HG03159 (cell line): ENCODE results near the gene NEURL3.
"Not testable (repeated sequence)": the region's sequence is repeated elsewhere in the genome, so short reads cannot be mapped to it uniquely, and the experiment has no call there.

Experiments
- ATAC-seq: cut with Tn5 transposase; IDR thresholded peaks from one replicate; pipeline ENCODE4 v1.9.1; 2021; ENCODE audit warnings: mild to moderate bottlenecking, moderate library complexity; ENCODE audit not compliant: unreplicated experiment

NEURL3 gene, protein sequence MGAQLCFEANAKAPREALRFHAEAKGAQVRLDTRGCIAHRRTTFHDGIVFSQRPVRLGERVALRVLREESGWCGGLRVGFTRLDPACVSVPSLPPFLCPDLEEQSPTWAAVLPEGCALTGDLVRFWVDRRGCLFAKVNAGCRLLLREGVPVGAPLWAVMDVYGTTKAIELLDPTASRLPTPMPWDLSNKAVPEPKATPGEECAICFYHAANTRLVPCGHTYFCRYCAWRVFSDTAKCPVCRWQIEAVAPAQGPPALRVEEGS

DNA sequence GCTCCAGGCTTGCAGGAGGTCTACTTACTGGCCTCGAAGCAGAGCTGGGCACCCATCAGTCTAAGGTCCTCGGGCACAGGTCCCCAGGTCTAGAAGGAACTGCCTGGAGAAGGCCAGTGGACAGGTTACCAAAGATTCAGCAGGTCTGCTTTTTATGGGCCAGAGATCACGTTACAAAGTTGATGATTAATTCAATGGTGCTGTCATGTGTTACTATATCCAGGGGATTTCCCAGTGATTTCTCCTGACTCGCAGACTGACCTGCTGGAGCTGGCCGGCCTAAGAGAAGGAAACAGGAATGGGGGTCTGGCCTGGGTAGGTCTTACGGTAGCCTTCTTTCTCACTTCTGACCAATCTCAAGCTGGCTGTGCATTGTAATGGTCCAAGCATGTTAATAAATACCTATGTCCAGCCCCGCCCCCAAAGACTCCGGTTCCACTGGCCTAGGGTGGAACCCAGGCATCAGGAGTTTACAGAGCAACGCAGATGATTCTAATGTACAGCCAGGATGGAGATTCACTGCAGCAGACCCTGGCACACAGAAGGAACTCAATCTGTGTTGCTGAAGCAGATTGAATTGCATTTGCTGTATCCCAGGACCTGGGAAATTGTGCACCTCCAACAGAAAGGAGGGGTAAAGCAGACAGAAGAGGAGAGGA, at the start of gene NEURL3:
Gene NEURL3 (minus strand): TSS at position 127 of the 659 bp plus-strand sequence. CDS start 71 bp downstream, at position 56.
- ATAC-seq = no peak

DNA sequence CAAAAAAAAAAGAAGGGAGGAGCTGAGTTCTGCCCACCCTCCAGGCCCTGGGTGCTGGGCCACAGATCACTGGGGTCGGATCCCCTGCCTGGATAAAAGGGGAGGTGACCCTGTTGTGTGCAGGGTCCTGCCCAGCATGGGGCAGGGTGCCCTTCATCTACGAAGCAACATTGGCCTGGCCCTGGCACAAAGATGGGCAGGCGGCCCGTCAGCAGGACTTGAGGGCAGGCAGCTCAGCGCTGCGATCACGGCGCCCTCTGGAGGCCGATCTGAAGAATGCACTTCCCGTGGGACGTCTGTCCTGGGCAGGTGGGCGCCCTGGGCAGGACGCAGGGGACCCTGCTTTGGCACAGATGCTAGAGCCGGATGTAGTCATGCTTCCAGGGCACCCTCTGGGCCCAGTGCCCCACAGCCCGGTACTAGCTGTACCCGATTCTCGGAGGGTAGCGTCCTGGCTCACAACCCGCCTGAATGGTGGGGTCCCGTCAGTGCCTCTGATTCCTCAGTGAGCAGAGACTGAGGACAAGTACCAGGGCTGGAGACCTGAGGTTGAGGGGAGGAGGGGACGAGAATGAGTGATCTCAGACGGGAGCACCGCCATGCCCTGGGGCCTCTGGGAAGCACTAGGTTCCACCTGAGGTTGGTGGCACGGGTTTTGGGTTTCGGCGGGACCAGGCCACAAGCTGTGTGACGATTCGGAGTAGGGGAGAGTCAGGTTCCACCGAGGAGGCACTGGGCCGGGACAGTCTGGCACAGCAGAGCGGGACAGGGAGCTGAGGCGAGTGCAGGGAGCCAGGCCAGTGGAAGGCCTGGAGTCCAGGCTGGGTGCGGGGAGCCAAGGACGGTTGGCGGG, 49.4 kb upstream of the NEURL3 start:
- no peak for ATAC-seq

DNA sequence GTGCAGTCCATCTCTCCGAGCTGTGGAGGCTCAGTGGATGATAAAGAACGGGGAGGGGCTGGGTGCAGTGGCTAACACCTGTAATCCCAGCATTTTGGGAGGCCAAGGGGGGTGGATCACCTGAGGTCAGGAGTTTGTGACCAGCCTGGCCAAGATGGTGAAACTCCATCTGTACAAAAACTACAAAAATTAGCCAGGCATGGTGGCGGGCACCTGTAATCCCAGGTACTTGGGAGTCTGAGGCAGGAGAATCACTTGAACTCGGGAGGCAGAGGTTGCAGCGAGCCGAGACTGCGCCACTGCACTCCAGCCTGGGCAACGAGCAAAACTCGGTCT, 48.8 kb upstream of the NEURL3 start:
- ATAC-seq = not testable (repeated sequence)

DNA sequence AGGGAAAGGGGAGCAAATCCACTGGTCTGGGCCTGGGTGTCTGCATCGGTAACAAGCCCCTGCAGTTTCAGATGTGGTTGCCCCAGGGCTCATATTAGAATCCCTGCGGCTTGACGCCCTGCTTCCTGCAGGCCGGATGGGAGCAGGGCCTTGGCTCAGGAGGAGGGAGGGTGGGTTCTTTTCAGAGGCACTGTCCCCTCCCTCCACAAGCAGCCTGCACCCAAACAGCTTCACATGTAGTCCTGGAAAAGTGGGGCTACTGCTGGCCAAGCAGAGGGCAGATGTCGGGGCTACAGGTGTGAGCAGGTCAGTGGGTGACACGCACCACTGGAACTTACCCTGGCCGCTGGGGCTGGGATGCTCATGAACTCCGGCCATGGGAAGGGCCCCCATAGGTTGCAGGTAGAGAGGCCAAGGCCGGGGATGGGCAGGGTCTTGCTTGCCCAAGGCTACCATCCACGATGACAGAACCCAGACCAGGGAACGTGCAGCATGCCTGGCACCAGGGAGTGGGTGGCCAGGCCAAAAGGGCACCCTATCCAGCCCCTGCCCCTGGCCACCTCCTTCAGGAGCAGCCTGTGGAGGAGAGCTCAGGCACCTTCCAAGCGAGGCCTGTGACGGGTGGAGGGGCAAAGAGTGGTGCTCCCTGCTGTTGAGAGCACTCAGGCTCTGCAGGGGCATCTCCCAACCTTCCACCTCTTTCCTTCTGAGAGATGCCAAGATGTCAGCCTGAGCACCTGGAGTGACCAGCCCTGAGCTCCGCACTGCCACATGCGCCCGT, 48.2 kb upstream of the NEURL3 start:
- no peak for ATAC-seq

DNA sequence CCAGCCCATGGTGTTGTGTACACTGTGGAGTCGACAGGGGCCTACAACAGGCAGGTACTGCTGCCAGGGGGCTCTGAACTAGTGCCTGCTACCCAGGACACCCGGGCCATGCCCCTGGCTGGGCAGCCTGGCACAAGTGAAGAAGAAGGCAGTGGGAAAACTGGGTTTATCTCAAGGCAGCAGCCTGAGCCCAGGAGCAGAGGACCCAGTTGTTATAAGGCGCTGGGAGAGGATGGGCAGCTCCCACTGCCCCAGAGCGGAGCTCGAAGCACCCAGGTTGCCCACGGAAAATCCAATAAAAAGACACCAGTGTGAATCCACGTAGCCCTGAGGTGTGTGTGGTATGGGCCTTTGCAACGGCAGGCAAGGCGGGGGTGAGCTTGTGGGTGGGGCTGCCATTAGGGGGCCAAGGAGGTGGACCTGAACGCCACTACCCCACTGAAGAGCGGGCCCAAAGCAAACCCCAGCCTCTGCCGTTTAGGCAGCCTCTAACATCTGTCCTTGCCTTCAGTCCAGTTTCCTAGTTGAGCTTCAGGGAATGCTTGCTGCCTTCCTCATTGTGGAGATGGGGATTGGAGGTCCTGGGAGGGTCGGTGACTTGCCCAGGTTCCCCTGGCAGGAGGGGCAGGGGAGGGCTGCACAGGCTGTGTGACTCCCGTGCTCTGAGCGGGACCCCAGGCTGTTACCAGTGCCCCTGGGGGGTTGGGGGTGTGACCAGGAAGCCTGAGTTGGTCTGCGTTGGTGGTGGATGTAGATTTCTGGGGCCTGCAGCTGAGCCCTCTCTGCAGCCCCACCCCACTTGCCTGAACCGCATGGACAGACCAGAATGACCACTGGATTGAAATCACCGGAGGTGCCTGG, 47.4 kb upstream of the NEURL3 start:
- no peak for ATAC-seq

DNA sequence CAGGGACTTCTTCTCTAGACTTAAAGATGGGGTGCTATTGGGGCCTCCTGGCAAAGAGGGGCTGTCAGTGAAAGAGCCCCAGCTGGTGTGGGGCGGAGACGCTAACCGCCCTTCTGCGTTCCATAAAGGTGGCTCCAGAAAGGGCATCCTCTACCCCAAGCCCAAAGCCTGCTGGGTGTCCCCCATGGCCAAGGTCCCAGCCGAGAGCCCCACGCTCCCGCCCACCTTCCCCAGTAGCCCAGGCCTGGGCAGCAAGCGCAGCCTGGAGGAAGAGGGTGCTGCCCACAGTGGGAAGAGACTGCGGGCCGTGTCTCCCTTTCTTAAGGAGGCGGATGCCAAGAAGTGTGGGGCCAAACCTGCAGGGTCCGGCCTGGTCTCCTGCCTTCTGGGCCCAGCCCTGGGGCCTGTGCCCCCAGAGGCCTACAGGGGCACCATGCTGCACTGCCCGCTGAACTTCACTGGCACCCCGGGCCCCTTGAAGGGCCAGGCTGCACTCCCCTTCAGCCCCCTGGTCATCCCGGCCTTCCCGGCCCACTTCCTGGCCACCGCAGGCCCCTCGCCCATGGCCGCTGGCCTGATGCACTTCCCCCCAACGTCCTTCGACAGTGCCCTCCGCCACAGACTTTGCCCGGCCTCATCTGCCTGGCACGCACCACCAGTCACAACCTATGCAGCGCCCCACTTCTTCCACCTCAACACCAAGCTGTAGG, 46.6 kb upstream of the NEURL3 start:
- ATAC-seq = no peak

DNA sequence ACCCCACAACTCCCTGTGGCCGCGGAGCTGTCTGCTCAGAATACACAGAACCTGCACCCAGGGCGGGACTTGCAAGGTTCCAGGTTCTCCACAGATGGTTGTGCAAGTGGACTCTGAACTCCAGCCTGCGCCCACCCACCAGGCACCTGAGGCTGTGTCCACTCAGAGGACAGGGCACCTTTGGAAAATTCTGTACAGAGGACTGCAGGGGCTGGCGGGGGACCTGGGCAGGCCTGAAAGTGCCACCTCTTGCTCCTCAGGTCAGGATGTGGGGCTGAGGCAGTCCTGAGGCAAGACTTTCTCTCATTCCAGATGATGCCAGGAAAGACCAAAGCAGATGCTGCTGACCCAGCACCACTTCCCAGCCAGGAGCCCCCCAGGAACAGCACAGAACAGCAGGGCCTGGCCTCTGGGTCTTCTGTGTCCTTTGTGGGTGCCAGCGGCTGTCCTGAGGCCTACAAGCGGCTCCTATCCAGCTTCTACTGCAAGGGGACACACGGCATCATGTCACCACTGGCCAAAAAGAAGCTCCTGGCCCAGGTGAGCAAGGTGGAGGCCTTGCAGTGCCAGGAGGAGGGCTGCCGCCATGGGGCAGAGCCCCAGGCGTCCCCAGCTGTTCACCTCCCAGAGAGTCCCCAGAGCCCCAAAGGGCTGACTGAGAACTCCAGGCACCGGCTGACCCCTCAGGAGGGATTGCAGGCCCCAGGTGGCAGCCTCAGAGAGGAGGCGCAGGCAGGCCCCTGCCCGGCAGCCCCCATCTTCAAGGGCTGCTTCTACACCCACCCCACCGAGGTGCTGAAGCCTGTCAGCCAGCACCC, 45.8 kb upstream of the NEURL3 start:
- ATAC-seq = no peak

DNA sequence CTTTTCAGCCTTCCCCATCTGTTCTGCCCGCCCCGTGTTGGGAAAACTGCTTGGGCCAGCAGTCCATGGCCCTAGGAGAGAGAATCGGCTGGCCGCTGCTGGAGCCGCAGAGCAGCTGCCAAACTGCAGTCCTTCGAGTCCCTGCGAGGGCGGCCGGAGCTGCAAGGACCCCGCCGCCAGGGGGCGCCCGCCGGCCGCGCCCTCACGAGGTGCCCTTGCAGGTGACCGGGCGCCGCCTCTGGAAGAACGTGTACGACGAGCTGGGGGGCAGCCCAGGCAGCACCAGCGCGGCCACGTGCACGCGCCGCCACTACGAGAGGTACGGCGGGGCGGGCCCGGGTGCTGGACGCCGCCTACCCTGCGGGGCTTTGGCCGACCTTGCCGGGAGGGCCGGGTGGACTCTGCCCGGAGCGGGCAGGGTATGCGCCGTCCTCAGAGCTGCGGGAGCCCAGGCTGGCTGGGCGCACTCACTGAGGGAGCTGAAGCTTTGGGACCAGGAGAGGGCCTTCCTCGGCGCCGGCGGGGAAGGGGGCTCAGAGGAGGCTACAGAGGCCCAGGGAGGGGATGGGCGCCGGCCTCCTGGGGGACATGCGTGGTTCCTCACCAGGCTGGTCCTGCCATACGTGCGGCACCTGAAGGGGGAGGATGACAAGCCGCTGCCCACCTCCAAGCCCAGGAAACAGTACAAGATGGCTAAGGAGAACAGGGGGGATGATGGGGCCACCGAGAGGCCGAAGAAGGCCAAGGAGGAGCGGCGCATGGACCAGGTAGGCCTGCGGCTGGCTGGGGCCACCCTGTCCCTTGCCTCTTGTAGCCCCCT, 45.0 kb upstream of the NEURL3 start:
- no peak for ATAC-seq

DNA sequence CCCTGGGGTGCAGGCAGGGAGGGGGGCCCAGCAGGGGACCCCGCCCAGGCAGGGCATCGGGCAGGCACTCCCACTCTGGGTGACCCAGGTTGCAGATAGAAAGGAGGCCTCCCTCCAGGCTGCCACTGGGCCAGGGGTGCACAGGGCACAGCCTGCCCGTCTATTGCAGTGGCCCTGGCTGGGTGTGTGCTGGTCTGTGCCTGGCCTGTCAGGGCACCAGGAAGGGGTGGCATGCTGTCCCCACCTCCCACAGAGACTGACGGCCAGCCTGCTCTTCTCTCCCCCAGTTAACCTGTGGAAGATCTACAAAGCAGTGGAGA, 44.3 kb upstream of the NEURL3 start:
- ATAC-seq = no peak

DNA sequence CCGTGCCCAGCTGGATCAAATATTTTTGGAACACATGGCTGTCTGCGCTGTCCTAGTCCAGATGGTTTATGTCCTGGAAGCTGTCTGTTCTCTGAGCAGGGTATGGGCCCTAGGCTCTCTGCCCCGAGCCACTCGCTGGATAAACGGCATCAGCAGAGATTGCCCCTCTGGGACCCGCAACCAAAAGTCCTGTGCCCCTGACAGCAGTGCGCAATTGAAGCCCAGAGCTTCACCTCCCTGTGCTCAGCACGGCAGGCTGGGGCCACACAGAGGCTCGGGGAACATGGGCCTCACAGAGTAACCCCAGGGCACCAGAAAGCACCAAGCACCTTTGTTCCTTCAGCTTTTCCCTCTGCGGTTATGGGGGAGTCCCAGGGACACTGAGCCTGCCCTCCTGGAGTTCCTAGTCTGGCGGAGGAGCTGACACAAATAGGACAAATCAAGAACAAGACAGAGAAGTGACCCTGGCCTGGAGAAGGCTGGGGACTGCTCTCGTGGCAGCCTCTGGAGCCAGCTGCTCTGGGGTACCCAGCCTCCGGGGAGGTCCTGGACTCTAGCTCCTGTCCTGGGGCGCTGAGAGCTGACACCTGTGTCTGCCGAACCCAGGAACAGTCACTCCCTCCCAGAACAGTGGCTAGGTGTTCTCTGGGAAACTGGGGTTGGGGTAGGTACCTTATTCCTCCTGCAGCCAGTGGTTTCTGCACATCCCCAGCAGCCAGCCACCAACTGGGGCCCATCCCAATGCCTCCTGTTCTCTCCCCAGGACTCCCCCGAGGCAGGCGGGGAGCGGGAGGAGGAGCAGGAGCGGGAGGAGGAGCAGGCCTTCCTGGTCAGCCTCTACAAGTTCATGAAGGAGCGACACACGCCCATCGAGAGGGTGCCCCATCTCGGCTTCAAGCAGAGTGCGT, 43.7 kb upstream of the NEURL3 start:
- no peak for ATAC-seq

DNA sequence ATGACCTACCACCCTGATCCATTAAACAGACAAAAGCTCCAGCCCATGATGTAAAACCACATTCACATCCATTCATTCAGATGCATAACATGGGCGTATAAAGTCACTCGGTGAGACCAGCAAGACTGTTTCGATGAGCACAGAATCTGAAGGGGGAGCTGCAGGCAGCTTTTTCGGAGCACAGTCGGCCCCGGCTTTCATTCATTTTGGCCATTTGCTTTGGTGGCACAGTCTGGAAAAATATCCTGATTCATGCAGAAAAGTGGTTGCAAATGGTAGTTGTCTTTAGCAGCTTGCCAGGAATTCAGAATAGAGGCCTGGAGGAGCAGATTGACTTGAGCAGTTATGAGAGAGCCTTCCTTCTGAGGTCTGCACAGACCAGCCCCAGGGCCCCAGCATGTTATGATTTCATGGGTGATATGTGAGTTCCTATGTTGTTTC, 42.6 kb upstream of the NEURL3 start:
- no peak for ATAC-seq

DNA sequence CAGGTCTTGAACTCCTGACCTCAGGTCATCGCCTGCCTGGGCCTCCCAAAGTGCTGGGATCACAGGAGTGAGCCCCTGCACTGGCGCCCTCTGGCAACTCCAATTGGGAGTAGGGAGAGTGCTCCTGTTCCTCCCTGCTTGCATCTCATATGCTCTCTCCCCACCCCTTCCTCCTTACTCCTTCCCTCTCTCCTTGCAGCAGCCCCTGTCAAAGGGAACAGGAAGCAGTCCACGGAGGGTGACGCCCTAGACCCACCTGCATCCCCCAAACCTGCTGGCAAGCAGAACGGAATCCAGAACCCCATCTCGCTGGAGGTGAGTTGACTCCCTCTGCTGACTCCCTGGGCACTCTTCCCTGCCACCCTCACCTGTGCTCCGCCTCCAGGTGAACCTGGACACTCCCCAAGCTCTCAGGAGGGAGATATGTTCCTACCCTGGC, 42.1 kb upstream of the NEURL3 start:
- ATAC-seq = no peak

DNA sequence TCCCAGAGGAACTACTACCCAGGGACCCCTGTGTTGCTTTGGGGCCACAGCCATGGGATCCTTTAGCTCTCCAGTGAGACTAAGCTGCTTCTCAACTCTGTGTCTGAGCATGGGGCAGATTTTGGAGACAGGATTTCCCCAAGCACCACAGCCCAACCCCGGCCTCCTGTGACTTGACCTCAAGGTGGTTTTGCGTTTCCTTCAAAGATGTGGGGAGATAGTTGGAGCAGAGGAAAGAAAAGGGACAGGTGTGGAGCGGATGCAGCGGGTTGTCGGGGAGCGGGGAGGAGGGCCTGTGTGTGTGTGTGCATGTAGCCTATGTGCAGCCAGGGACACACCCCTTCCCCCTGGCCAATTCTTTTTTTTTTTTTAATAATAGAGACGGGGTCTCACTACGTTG, 41.6 kb upstream of the NEURL3 start:
- no peak for ATAC-seq

DNA sequence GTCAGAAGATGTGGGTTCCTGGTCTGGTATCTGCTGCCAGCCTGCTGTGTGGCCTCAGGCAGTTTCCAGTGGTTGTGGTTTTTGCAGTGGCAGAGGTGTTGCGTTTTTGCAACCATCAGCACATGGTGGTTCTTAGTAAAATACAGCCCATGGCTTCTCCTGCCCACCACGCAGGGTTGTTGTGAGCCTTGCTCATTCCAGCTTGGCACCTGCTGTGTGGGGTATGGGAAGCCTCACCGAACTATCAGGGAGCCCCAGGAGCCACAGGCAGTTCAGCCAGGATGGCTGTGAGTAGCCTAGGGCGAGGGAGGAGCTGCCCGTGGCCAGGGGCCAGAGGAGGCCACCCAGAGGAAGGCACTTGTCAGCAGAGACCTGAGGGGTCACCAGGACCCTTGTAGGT, 41.2 kb upstream of the NEURL3 start:
- ATAC-seq = no peak

DNA sequence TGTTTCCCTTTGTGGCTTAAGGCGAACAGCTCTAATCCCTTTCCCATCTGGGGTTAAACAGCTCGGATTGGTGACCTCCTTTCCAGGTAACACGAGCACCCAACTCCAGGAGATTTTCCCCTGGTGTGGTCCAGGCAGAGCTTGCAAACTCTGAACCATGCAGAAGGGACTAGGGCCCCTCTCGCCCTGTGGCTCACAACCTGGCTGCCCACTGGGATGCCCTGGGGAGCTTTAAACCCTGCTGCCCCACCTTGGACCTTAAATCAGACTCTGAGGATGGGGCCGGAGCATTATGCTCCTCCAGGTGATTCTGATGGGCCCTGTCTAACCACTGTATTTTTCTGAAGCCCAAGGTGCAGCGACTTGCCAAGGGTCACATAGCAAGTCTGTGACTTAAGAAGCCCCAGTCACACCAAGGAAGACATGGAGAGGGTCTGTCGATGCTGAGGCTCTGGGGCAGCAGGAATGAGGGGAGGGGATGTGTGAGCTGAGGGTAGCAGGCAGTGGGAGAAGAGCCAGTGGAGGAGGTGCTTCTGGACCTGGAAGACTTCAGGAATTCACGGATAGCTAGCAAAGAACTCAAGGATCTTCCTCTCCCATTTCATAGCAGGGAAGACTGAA, 37.3 kb upstream of the NEURL3 start:
- no peak for ATAC-seq

DNA sequence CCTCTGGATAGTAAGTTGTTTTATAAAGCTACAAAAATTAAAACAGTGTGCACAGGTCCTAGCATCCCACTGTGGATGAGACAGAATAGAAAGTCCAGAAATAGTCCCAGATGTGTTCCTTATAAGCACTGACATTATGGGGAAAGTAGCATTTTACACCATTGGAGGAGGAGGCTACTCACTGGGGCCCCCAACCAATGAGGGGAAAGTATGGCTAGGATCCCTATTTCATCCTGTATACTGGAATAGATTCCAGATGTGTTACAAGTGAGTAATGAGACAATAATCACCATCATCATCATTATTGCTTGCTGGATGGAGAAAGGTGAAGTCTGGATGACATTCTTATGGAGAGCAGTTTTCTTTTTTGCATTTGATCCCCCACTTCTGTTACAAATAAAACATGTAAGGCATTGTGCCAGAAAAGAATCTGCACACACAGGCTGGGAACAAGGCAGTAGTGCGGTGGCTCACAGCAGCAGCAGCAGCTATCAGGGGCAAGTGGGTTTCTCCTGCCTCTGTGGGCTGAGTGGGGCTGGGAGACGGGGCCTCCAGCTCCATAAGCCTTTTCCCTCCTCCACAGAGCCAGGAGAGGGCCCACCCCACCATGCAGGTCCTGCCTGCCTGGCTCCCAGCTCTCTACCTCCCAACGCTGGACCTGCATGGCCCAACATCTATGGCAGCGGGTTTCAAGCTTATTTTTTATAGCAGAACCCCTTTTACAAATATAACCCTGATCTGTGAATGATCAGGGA, 36.4 kb upstream of the NEURL3 start:
- no peak for ATAC-seq
